Tibial artery (tissue), 4 donors: Measurements from ENCODE around the gene ZMPSTE24.

Experiments
- DNase-seq, 2 donors: peaks; one replicate each; pipeline ENCODE4 v3.0.0-alpha.2; 2019
- H3K27ac ChIP-seq, 2 donors: fragments of 200-600 bp; sonication (generic) in 1 of 2; 1 replicate in 1 of 2; 2 replicates in 1 of 2; pipeline ENCODE4 v1.5.1; 2018 to 2019; ENCODE audit warnings: mild to moderate bottlenecking in 1 of 2
- H3K27me3 ChIP-seq, 2 donors: fragments of 200-600 bp; sonication (generic) in 1 of 2; one replicate each; pipeline versions ENCODE4 v1.5.1 to v1.6.0; 2016 to 2019
- H3K36me3 ChIP-seq, 3 donors: fragments of 200-600 bp; sonication (generic) in 2 of 3; one replicate each; pipeline ENCODE4 v1.5.1; 2016 to 2019; ENCODE audit warnings: mild to moderate bottlenecking in 2 of 3
- H3K4me1 ChIP-seq, 4 donors: fragments of 200-600 bp; sonication (generic) in 2 of 4; 1 replicate in 3 of 4; 2 replicates in 1 of 4; pipeline ENCODE4 v1.5.1; 2016 to 2019
- H3K4me3 ChIP-seq, 2 donors: fragments of 200-600 bp; sonication (generic) in 1 of 2; 1 replicate in 1 of 2; 2 replicates in 1 of 2; pipeline ENCODE4 v1.5.1; 2018 to 2019; ENCODE audit warnings: mild to moderate bottlenecking in 2 of 2
- H3K9me3 ChIP-seq, 3 donors: fragments of 200-600 bp; sonication (generic) in 1 of 3; one replicate each; pipeline ENCODE4 v1.5.1; 2016 to 2019
- CTCF ChIP-seq, 2 experiments: fragments of 200-600 bp in 1 of 2; fragments of 450-650 bp in 1 of 2; IDR thresholded peaks; one replicate each; pipeline ENCODE4 v1.5.1; 2017 to 2019; ENCODE audit warnings: antibody characterized with exemption in 2 of 2, mild to moderate bottlenecking in 1 of 2, moderate library complexity in 1 of 2
- intact Hi-C: fragments of 100-400 bp; cut with DNase I; formaldehyde crosslinking; loops from one replicate; pipeline ENCODE4 v1.15.0; 2023; ENCODE audit warnings: low total_unique reads

The ZMPSTE24 gene

GRCh38 chr1:40266786-40267535, 8.9 kb downstream of the ZMPSTE24 start:
- Histone ChIP-seq H3K4me3 (no peak overlapping the region), H3K4me1 (peaks cover 3 to 64% (median 30%) of the 10 kb centered on the region in 4 donors), H3K27ac (peak overlapping the region; percentile 72 to 77), H3K36me3 (peaks cover 37 to 42% (median 38%) of the 10 kb centered on the region in 3 donors), H3K27me3 (no peaks in the 10 kb centered on the region), H3K9me3 (no peaks in the 10 kb centered on the region)
- intact Hi-C loops = no loop called here
- no peak for DNase-seq
- no peak for TF ChIP-seq CTCF (IDR thresholded peaks at IDR 0.05)

DNA sequence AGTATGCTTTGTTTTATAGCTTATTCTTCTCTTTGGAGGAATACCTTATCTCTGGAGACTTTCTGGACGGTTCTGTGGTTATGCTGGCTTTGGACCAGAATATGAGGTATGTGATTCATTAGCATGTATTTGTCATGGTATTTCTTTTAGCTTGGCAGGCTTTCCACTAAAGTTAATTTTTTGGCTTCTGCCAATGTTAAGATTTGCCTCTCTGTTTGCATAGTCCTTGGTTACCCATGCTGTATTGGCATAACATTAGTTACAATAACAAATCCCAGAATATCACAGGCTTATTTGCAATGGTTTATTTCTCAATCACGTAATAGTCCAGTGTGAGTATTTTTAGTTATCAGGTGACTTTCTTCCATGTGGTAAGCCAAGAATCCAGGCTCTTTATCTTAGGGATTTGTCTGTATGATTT, 9.7 kb downstream of the ZMPSTE24 start:
- Histone ChIP-seq H3K36me3 (peaks cover 37 to 41% (median 40%) of the 10 kb centered on the region in 3 donors), H3K9me3 (no peaks in the 10 kb centered on the region), H3K4me1 (peaks cover 3 to 56% (median 25%) of the 10 kb centered on the region in 4 donors), H3K27ac (peak overlapping the region; percentile 72 to 77), H3K27me3 (no peaks in the 10 kb centered on the region), H3K4me3 (no peak overlapping the region)
- TF ChIP-seq CTCF (IDR thresholded peaks at IDR 0.05) = peak in 1 of 2 experiments; percentile 13
- intact Hi-C loops = no loop called here
- DNase-seq = no peak

DNA sequence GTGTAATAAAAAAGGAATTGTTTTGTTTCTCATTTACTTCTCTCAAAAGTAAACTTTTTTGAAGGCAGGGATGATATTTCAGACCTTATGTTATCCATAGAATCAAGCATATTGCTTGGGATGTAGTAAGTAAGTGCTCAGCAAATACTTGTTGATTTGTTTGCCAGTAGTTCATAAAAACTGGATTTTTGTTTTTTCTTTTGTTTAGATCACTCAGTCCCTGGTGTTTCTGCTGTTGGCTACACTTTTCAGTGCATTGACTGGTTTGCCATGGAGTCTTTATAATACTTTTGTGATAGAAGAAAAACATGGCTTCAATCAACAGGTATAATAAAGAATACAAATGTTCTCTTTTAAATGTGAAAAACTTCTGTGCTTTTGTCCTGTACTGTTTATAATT, 10.2 kb downstream of the ZMPSTE24 start:
- intact Hi-C loops = no loop called here
- Histone ChIP-seq H3K27me3 (no peaks in the 10 kb centered on the region), H3K36me3 (peaks cover 41 to 44% (median 43%) of the 10 kb centered on the region in 3 donors), H3K27ac (peak overlapping the region; percentile 71 to 77), H3K4me1 (peaks cover 3 to 51% (median 21%) of the 10 kb centered on the region in 4 donors), H3K4me3 (no peak overlapping the region), H3K9me3 (no peaks in the 10 kb centered on the region)
- no peak for TF ChIP-seq CTCF (IDR thresholded peaks at IDR 0.05)
- DNase-seq = no peak

- no peak for TF ChIP-seq CTCF (IDR thresholded peaks at IDR 0.05)
- Histone ChIP-seq H3K4me1 (peaks cover 3 to 30% (median 13%) of the 10 kb centered on the region in 4 donors), H3K9me3 (no peaks in the 10 kb centered on the region), H3K27me3 (no peaks in the 10 kb centered on the region), H3K36me3 (peaks cover 41 to 57% (median 52%) of the 10 kb centered on the region in 3 donors), H3K27ac (no peak overlapping the region), H3K4me3 (no peak overlapping the region)
- DNase-seq = no peak
- intact Hi-C loops = no loop called here
Observed at GRCh38 chr1:40270152-40270834, 12.3 kb downstream of the ZMPSTE24 start.

GRCh38 chr1:40272653-40273213, 14.7 kb downstream of the ZMPSTE24 start:
- Histone ChIP-seq H3K27me3 (no peaks in the 10 kb centered on the region), H3K27ac (no peak overlapping the region), H3K4me3 (no peak overlapping the region), H3K9me3 (no peaks in the 10 kb centered on the region), H3K4me1 (peaks cover 3 to 13% (median 7%) of the 10 kb centered on the region in 4 donors), H3K36me3 (peaks cover 44 to 74% (median 61%) of the 10 kb centered on the region in 3 donors)
- DNase-seq = no peak
- no peak for TF ChIP-seq CTCF (IDR thresholded peaks at IDR 0.05)
- intact Hi-C loops = no loop called here
